ENCODE data around the gene SIPA1. TPM values are rescaled to one million over a fixed set of nuclear protein-coding genes. Genes with fewer than 3 reads are reported as not detected.

SIPA1 gene
- total RNA-seq, 1 experiment from 2014 or later: 65.4 TPM

GRCh38 chr11:65611028-65611757 lies 26.7 kb upstream of the SIPA1 start:
- peaks cover 3% of the 10 kb centered on the region for H3K36me3 Mint-ChIP-seq
- H3K4me3 Mint-ChIP-seq: no peak overlapping the region
- H3K27ac Mint-ChIP-seq: no peak overlapping the region; the same call in 1 of the 2 replicates
- ATAC-seq (no peak), DNase-seq (ENCODE audit: low spot score) (no peak)
- POLR2A ChIA-PET: interaction anchor here (0.9 kb wide), 1 partner anchor 52 kb away, joined by 3 read pairs; no protein-coding TSS in a partner anchor
- H3K9me3 Mint-ChIP-seq: no peaks in the 10 kb centered on the region
- H3K4me1 Mint-ChIP-seq: peaks cover 28% of the 10 kb centered on the region
- TF ChIP-seq ZNF263 (CRISPR knock-in tag; IDR thresholded peaks at IDR 0.05; ENCODE audit: low read depth): peak; percentile 80; the same call in 1 of the 2 replicates
- no peak for TF ChIP-seq TP53 (CRISPR knock-in tag; IDR thresholded peaks at IDR 0.05)
- no peak for TF ChIP-seq SOX15 (CRISPR knock-in tag; IDR thresholded peaks at IDR 0.05)
- CTCF ChIA-PET: interaction anchor here (0.6 to 16.2 kb wide), 3 partner anchors 14 to 70 kb away, joined by 4 to 311 read pairs (median 5); partner anchors contain the start of gene KCNK7
- H3K27me3 Mint-ChIP-seq (ENCODE audit: low read depth): no peaks in the 10 kb centered on the region; the same call in none of the 2 replicates

- Mint-ChIP-seq H3K27me3 (ENCODE audit: low read depth) (no peaks in the 10 kb centered on the region; the same call in none of the 2 replicates), H3K9me3 (no peaks in the 10 kb centered on the region), H3K4me1 (peaks cover 30% of the 10 kb centered on the region), H3K36me3 (peaks cover 9% of the 10 kb centered on the region), H3K4me3 (peak overlapping the region; percentile 91), H3K27ac (peak overlapping the region; percentile 93; the same call in 1 of the 2 replicates)
- ATAC-seq (no peak), DNase-seq (ENCODE audit: low spot score) (no peak)
- ChIA-PET POLR2A (interaction anchor here (0.9 kb wide), 1 partner anchor 51 kb away, joined by 3 read pairs; no protein-coding TSS in a partner anchor), CTCF (interaction anchor here (1.2 to 16.2 kb wide), 3 partner anchors 21 to 71 kb away, joined by 3 to 311 read pairs (median 3); partner anchors contain the start of gene KCNK7)
- TF ChIP-seq E2F1 (CRISPR knock-in tag; IDR thresholded peaks at IDR 0.05): no peak
Measured at GRCh38 chr11:65611758-65612603, 25.9 kb upstream of the SIPA1 start.

- Mint-ChIP-seq H3K36me3 (peaks cover 9% of the 10 kb centered on the region), H3K4me3 (peak overlapping the region; percentile 91), H3K4me1 (peaks cover 26% of the 10 kb centered on the region), H3K27me3 (ENCODE audit: low read depth) (no peaks in the 10 kb centered on the region; the same call in none of the 2 replicates), H3K9me3 (no peaks in the 10 kb centered on the region), H3K27ac (no peak overlapping the region)
- ATAC-seq (no peak), DNase-seq (ENCODE audit: low spot score) (no peak)
- CTCF ChIA-PET: interaction anchor here (1.0 to 16.2 kb wide), 5 partner anchors 22 to 72 kb away, joined by 3 to 311 read pairs (median 3); partner anchors contain the start of genes KCNK7 and SIPA1
- no peak for TF ChIP-seq ESRRA (CRISPR knock-in tag; IDR thresholded peaks at IDR 0.05; ENCODE audit: borderline replicate concordance)
- TF ChIP-seq IRF2 (CRISPR knock-in tag; IDR thresholded peaks at IDR 0.05; ENCODE audit: borderline replicate concordance, low read depth): no peak
- no peak for TF ChIP-seq TEAD1 (CRISPR knock-in tag; IDR thresholded peaks at IDR 0.05)
- TF ChIP-seq PRRX2 (CRISPR knock-in tag; IDR thresholded peaks at IDR 0.05): no peak
- TF ChIP-seq SMAD4 (CRISPR knock-in tag; IDR thresholded peaks at IDR 0.05): no peak
- TF ChIP-seq CREB1 (CRISPR knock-in tag; IDR thresholded peaks at IDR 0.05): no peak
- no peak for TF ChIP-seq ZNF219 (CRISPR knock-in tag; IDR thresholded peaks at IDR 0.05; ENCODE audit: borderline replicate concordance)
- TF ChIP-seq TCF7 (CRISPR knock-in tag; IDR thresholded peaks at IDR 0.05; ENCODE audit: low read depth): no peak
- TF ChIP-seq CREM (CRISPR knock-in tag; IDR thresholded peaks at IDR 0.05): no peak
- TF ChIP-seq NFATC4 (CRISPR knock-in tag; IDR thresholded peaks at IDR 0.05): no peak
- no peak for TF ChIP-seq ZNF317 (CRISPR knock-in tag; IDR thresholded peaks at IDR 0.05; ENCODE audit: borderline replicate concordance, low read depth)
- TF ChIP-seq ATF2 (CRISPR knock-in tag; IDR thresholded peaks at IDR 0.05; ENCODE audit: borderline replicate concordance, low read depth): no peak
- TF ChIP-seq E2F1 (CRISPR knock-in tag; IDR thresholded peaks at IDR 0.05): no peak
- no peak for TF ChIP-seq ZNF423 (CRISPR knock-in tag; IDR thresholded peaks at IDR 0.05)
- no peak for TF ChIP-seq NR2C2 (CRISPR knock-in tag; IDR thresholded peaks at IDR 0.05)
- TF ChIP-seq ERG (CRISPR knock-in tag; IDR thresholded peaks at IDR 0.05): no peak
- TF ChIP-seq KAT7 (CRISPR knock-in tag; IDR thresholded peaks at IDR 0.05; ENCODE audit: borderline replicate concordance): no peak
- POLR2A ChIA-PET: interaction anchor here (0.6 to 1.3 kb wide), 3 partner anchors 10 to 245 kb away, joined by 3 to 5 read pairs (median 3); no protein-coding TSS in a partner anchor
Measured at GRCh38 chr11:65612691-65613090, 25.2 kb upstream of the SIPA1 start.

Measured in WTC11 (cell line).